ES-I3 (cell line): Measurements from ENCODE around the gene DNAJA4.
"Not testable (repeated sequence)": the region's sequence is repeated elsewhere in the genome, so short reads cannot be mapped to it uniquely, and the experiment has no call there.

Source experiments
- H3K36me3 ChIP-seq: 2 replicates; pipeline ENCODE4 v1.6.1; 2013; ENCODE audit warnings: mild to moderate bottlenecking, low read length, control low read depth, moderate library complexity; ENCODE audit not compliant: insufficient read depth
- H3K4me1 ChIP-seq: 2 replicates; pipeline ENCODE4 v1.6.1; 2013; ENCODE audit warnings: mild to moderate bottlenecking, control low read depth, low read length; ENCODE audit not compliant: insufficient read depth
- H3K9ac ChIP-seq: 2 replicates; pipeline ENCODE4 v1.6.1; 2013; ENCODE audit warnings: low read depth, mild to moderate bottlenecking, low read length, moderate library complexity
- H3K9me3 ChIP-seq: 2 replicates; pipeline ENCODE4 v1.6.1; 2013; ENCODE audit warnings: mild to moderate bottlenecking, low read length, moderate library complexity; ENCODE audit not compliant: control insufficient read depth, insufficient read depth

The DNAJA4 gene

GRCh38 chr15:78236491-78236890 lies 27.9 kb upstream of the DNAJA4 start:
- peaks cover 15% of the 10 kb centered on the region for H3K4me1 ChIP-seq
- no peaks in the 10 kb centered on the region for H3K9me3 ChIP-seq
- no peak overlapping the region for H3K9ac ChIP-seq
- no peaks in the 10 kb centered on the region for H3K36me3 ChIP-seq

DNA sequence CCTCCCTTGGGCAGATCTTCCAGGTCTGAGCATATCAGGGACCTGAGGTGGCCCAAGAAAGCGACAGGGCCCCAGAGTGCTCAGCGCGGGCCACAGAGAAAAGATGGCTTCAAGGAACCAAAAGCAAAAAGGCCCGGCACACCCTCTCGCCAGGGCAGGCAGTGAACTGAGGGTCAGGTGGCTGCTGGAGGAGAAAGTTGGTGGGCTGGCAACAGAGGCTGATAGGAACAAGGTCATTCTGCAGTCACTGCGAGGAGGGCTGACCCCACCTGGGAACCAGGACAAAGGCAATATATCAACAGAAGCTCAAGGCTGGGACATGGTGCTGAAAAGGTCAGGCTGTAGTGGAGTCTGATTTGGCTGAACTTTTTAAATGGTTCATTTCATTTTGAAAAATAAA lies 27.2 kb upstream of the DNAJA4 start:
- H3K4me1 ChIP-seq = peaks cover 15% of the 10 kb centered on the region
- no peak overlapping the region for H3K9ac ChIP-seq
- no peaks in the 10 kb centered on the region for H3K9me3 ChIP-seq
- H3K36me3 ChIP-seq = no peaks in the 10 kb centered on the region

- H3K36me3 ChIP-seq = no peaks in the 10 kb centered on the region
These were observed 24.6 kb upstream of the DNAJA4 start for GRCh38 chr15:78239811-78240210.

GRCh38 chr15:78241017-78241416 lies 23.3 kb upstream of the DNAJA4 start:
- Histone ChIP-seq H3K4me1 (peaks cover 16% of the 10 kb centered on the region), H3K9ac (no peak overlapping the region), H3K9me3 (no peaks in the 10 kb centered on the region), H3K36me3 (no peaks in the 10 kb centered on the region)

More at GRCh38 chr15:78239811-78240210, 24.6 kb upstream of the DNAJA4 start:
- Histone ChIP-seq H3K9me3 (no peaks in the 10 kb centered on the region), H3K4me1 (peaks cover 21% of the 10 kb centered on the region), H3K9ac (no peak overlapping the region)

- H3K9me3 ChIP-seq = no peaks in the 10 kb centered on the region
- no peak overlapping the region for H3K9ac ChIP-seq
- no peaks in the 10 kb centered on the region for H3K36me3 ChIP-seq
- H3K4me1 ChIP-seq = peaks cover 16% of the 10 kb centered on the region
These were observed 22.2 kb upstream of the DNAJA4 start for GRCh38 chr15:78242128-78242527.

GRCh38 chr15:78243058-78243457 lies 21.3 kb upstream of the DNAJA4 start:
- Histone ChIP-seq H3K9ac (peak overlapping the region; percentile 17; the same call in 1 of the 2 replicates), H3K9me3 (no peaks in the 10 kb centered on the region), H3K4me1 (peaks cover 16% of the 10 kb centered on the region), H3K36me3 (no peaks in the 10 kb centered on the region)

GRCh38 chr15:78243491-78243941 lies 20.8 kb upstream of the DNAJA4 start:
- Histone ChIP-seq H3K9ac (peak overlapping the region; percentile 17), H3K36me3 (no peaks in the 10 kb centered on the region), H3K9me3 (no peaks in the 10 kb centered on the region), H3K4me1 (peaks cover 16% of the 10 kb centered on the region)

- Histone ChIP-seq H3K9ac (no peak overlapping the region), H3K36me3 (no peaks in the 10 kb centered on the region), H3K9me3 (no peaks in the 10 kb centered on the region), H3K4me1 (peaks cover 16% of the 10 kb centered on the region)
These were observed 20.3 kb upstream of the DNAJA4 start for GRCh38 chr15:78244101-78244500.

GRCh38 chr15:78244893-78245292 lies 19.5 kb upstream of the DNAJA4 start:
- H3K9me3 ChIP-seq = no peaks in the 10 kb centered on the region

GRCh38 chr15:78245392-78245791 lies 19.0 kb upstream of the DNAJA4 start:
- not testable (repeated sequence) for H3K9me3 ChIP-seq, H3K9ac ChIP-seq, H3K36me3 ChIP-seq
- peaks cover 13% of the 10 kb centered on the region for H3K4me1 ChIP-seq

More at GRCh38 chr15:78244893-78245292, 19.5 kb upstream of the DNAJA4 start:
- H3K9ac ChIP-seq = no peak overlapping the region
- H3K4me1 ChIP-seq = peaks cover 13% of the 10 kb centered on the region
- no peaks in the 10 kb centered on the region for H3K36me3 ChIP-seq

GRCh38 chr15:78245976-78246620 lies 18.3 kb upstream of the DNAJA4 start:
- H3K9me3 ChIP-seq, H3K36me3 ChIP-seq, H3K9ac ChIP-seq: not testable (repeated sequence)
- peaks cover 13% of the 10 kb centered on the region for H3K4me1 ChIP-seq

- no peaks in the 10 kb centered on the region for H3K36me3 ChIP-seq
These were observed 16.5 kb upstream of the DNAJA4 start for GRCh38 chr15:78247911-78248310.

DNA sequence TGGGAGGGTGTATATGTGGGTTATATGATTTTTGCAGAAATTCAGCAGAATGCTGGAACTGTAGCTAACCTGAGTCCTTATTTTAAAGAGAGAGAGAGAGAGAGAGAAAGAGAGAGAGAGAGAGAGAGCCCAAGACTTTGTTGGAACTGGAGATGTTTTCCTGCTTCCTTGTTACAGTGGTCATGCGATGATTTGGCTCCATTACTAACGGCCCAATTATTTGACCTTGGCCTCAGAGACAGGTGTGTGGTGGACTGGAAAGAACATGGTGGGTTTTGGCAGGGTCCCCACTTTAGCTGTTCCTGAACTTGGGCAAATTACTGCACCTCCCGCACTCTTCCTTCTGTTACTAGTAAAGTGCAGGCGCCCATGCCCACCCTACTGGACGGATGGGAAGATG lies 15.2 kb upstream of the DNAJA4 start:
- Histone ChIP-seq H3K4me1 (peaks cover under 1% of the 10 kb centered on the region; the same call in 1 of the 2 replicates), H3K36me3 (no peaks in the 10 kb centered on the region), H3K9me3 (no peaks in the 10 kb centered on the region), H3K9ac (no peak overlapping the region)

More at GRCh38 chr15:78247911-78248310, 16.5 kb upstream of the DNAJA4 start:
- Histone ChIP-seq H3K9me3 (no peaks in the 10 kb centered on the region), H3K4me1 (peaks cover 12% of the 10 kb centered on the region), H3K9ac (no peak overlapping the region)

- H3K4me1 ChIP-seq = no peaks in the 10 kb centered on the region
- no peak overlapping the region for H3K9ac ChIP-seq
- H3K9me3 ChIP-seq = no peaks in the 10 kb centered on the region
- H3K36me3 ChIP-seq = no peaks in the 10 kb centered on the region
These were observed 13.2 kb upstream of the DNAJA4 start for GRCh38 chr15:78251136-78251535.

- Histone ChIP-seq H3K36me3 (no peaks in the 10 kb centered on the region), H3K9me3 (no peaks in the 10 kb centered on the region), H3K9ac (no peak overlapping the region), H3K4me1 (no peaks in the 10 kb centered on the region)
These were observed 8.8 kb upstream of the DNAJA4 start for GRCh38 chr15:78255421-78256043.
